ENCODE results near the gene RASGRF2.

RASGRF2 gene

DNA sequence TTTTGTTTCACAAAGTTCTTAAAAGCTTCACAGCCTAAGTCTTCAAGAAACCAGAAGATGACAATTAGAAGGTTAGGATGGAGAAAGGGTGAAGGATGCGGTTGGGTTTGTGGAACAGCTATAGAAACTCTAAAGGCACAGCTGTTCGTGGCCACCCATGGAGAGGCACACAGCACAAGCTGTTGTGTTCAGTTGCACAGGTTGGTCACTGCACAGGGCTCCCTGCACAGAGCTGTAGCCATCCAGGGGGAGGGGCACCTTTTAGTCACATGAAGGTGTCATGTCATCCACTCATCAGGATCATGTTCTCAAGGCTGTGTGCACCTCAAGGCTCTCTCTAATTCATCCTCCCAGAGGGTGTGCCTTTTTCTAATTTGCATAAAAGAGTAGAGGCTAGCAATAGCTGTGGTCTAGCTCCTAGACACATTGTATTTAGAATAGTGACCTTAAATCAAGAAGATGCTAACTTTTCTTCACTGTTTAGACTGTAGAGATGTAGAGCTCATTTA, 5.0 kb upstream of the RASGRF2 start:
- no peak for DNase-seq (ENCODE audit: low spot score)

DNA sequence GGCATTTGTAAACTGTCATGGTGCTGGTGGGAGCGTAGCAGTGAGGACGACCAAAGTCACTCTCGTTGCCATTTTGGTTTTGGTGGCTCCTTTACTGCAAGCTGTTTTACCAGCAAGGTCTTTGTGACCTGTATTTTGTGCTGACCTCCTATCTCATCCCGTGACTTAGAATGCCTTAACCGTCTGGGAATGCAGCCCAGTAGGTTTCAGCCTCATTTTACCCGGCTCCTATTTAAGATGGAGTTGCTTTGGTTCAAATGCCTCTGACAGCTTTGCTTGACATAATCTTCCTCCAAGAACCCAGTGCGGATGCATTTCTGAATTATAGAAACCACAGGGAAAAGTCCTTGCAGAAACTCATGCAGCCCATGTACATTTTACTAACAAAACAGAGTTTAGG, 3.9 kb upstream of the RASGRF2 start:
- DNase-seq (ENCODE audit: low spot score), result no peak

DNA sequence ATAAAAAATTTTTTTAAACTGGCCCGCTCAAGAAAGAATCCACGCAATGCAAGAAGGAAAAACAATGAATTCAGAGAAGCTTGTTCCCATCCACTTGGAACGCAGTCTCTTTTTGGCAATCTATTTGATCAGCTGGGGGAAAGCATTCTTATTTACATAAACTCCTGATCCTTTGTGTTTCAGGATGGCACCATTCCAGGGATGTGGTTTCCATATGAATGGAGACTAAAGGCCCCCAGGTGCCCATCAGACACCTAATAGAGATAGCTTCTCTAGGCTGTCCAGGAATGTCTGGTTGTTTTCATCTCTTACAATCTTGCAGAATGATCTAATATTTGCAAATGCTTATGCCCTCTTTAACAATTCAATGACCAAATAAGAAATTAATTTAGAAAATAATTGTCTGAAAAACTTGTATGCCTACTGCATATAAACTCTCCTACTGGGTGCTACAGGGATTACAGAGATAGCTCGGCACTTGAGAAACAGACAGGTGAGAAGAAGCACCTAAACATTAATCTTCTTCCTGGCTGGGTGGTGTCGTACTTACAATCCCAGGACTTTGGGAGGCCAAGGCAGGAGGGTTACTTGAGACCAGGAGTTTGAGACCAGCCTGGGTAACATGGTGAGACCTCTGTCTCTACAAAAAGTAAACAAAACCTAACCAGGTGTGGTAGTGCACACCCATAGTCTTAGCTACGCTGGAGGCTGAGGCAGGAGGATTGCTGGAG, 3.0 kb upstream of the RASGRF2 start:
- no peak for DNase-seq (ENCODE audit: low spot score)

DNA sequence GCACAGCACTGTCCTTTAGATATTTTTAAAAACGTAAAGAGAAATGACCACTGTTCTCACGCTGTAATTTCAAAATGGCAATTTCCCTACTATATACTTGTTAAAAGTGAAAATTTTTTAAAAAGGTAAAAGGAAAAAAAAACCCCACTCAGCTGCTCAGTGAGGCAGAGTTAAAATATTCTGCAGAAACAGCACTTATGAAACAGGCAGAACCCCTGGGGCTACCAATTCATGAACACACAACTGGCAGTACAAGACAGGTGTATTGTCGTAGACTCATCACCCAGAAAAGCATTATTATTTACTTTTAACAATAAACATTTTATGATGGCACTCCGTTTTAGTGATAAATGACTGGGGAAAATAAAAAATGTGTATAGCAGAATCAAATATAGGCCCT, 1.5 kb upstream of the RASGRF2 start:
- DNase-seq (ENCODE audit: low spot score), result no peak

GRCh38 chr5:80959138-80959537, 1.0 kb upstream of the RASGRF2 start:
- no peak for DNase-seq (ENCODE audit: low spot score)

DNA sequence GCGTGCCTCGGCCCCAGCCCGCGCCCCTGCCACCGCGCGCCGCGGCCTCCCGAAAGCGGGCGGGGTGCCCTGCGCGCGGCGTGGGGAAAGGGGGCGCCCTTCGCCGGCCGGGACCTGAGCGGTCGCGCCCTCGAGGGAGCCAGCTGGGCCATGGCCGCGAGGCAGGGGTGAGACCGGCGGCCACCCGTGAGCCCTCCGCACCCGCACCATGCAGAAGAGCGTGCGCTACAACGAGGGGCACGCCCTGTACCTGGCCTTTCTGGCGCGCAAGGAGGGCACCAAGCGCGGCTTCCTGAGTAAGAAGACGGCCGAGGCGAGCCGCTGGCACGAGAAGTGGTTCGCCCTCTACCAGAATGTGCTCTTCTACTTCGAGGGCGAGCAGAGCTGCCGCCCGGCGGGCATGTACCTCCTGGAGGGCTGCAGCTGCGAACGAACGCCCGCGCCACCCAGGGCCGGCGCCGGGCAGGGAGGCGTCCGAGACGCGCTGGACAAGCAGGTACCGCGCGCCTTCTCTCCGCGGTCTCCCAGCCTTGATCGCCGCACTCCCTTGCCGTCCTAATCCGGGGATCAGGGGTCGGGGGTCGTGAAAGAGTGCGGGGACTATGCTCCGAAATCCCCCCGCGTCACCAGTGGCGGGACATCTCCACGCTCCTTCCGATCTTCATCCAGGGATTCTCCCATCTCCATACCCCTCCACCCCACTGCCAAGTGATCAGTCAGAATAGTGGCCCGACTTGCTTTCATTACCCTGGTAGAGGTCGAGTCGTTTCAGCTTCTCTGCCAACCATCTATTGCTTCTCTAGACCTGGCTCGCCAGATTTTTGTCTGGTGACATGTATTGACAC, 590 bp downstream of the RASGRF2 start:
- peak; percentile 39 for DNase-seq (ENCODE audit: low spot score)

- peak; percentile 59 for DNase-seq (ENCODE audit: low spot score)
Measured at GRCh38 chr5:80961376-80962281, 1.5 kb downstream of the RASGRF2 start.

DNA sequence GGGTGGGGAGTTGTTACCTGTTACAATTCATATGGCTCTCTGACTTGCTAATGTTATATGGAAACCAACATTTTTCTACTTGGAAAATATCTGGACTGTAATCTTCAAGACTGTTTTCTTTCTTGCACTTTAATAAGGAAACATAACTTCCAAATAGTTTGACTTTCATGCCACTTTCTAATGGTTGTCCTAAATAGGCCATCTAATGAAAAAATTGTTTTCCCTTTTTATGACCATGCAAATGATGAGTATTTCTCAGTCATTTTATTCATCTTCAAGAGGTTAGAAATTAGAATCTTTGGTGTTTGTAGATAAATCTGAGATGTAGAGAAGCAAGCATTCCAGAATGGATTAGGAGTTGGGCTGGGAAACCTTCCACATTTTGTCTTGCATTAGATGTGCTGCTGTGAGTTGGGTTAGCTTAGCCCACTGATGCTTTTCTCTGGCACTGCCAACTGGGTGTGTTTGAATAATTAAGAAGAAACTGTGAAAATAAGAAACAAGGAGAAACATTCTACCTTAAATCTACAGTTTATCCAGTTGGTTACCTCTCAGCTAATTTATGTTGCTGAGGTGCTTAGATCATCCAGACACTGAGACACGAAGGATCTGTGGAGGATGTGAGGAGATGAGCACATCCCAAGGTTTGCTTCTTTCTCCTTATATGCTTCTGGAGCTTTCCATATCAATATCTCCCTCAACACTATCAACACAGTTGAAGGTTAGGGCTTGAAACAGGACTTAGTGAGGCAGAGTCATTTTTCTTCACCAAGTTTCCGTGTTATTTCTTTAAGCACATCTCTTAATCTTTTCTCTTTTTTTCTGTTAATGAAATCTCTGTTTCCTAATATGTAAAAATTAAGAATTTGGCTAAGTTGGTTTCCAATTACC, 2.7 kb downstream of the RASGRF2 start:
- no peak for DNase-seq (ENCODE audit: low spot score)

- no peak for DNase-seq (ENCODE audit: low spot score)
Measured at GRCh38 chr5:80963521-80963895, 3.3 kb downstream of the RASGRF2 start.

- DNase-seq (ENCODE audit: low spot score), result no peak
Measured at GRCh38 chr5:80963966-80964481, 3.9 kb downstream of the RASGRF2 start.

DNA sequence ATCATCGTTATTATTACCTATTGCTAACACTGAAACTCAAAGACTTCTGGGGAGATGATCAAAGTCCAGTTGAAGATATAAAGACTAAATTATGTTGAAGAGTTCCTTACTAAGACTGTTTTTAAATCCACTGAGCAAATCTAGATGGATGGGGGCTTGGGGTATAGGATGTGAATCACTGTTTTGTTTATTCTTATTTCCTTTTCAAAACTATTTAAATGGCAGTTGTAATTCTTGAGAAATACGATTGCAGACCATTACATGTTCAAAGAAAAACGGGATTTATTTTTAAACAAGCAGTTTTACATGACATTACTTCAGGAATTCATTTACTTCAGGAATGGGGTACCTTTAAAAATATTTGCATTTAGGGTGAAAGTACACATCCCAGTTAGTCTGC, 4.3 kb downstream of the RASGRF2 start:
- no peak for DNase-seq (ENCODE audit: low spot score)

- DNase-seq (ENCODE audit: low spot score), result no peak
Measured at GRCh38 chr5:80964919-80965318, 4.8 kb downstream of the RASGRF2 start.

DNA sequence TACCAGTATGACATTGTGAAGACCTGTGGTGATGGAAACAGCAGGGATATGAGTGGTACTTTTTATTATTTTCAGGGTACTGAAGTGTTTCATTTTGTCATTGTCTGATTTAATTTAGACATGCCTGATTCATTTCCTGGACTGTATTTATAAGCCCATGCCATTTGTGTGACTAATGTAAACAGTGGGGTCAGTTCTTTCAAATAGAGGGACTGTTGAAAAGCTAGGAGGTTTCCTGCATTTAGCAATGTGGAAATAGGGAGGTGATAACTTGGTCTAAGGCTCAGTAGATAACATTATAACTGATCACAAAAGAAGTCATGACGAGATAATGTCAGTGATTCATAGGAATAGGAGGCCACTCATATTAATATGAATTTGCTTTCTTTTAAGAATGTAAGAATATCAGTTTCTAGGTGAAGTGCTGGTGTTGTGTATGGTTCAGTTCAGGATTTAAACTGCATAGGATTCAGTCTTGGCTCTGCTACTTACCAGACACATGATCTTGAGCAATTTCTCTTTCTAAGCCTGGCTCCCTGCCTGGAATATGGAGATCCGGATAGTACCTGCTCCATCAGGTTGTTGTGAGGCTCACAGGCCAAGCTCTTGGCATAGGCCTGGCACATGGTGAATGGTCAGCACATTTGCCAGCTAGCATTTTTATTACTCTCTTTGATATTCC, 7.5 kb downstream of the RASGRF2 start:
- no peak for DNase-seq (ENCODE audit: low spot score)

GRCh38 chr5:80973027-80973426, 12.9 kb downstream of the RASGRF2 start:
- DNase-seq (ENCODE audit: low spot score), result peak; percentile 30

DNA sequence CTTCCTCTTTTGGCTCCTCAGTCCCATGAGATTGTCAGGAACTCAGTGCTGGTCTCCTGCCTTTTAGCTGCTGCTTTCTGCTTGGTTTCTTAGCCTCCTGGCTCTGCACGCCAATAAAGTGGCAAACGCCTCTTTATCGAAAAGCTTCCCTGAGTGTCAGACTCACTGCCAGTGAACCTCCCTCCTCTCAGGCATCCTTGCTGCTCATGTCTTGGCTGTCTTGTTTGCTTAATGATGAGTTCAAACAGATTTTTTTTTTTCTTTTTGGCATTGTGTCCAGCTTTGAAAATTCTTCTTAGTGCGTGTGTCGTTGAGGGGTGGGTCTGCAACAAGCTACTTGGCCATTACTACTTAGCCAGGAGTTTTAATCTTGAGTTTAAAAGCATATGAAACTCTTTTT, 14.9 kb downstream of the RASGRF2 start:
- no peak for DNase-seq (ENCODE audit: low spot score)

- DNase-seq (ENCODE audit: low spot score), result no peak
Measured at GRCh38 chr5:80976985-80977384, 16.8 kb downstream of the RASGRF2 start.

- DNase-seq (ENCODE audit: low spot score), result no peak
Measured at GRCh38 chr5:80977764-80978163, 17.6 kb downstream of the RASGRF2 start.

GRCh38 chr5:80978772-80979317, 18.7 kb downstream of the RASGRF2 start:
- DNase-seq (ENCODE audit: low spot score), result no peak

- DNase-seq (ENCODE audit: low spot score), result no peak
Measured at GRCh38 chr5:80982093-80982492, 21.9 kb downstream of the RASGRF2 start.

DNA sequence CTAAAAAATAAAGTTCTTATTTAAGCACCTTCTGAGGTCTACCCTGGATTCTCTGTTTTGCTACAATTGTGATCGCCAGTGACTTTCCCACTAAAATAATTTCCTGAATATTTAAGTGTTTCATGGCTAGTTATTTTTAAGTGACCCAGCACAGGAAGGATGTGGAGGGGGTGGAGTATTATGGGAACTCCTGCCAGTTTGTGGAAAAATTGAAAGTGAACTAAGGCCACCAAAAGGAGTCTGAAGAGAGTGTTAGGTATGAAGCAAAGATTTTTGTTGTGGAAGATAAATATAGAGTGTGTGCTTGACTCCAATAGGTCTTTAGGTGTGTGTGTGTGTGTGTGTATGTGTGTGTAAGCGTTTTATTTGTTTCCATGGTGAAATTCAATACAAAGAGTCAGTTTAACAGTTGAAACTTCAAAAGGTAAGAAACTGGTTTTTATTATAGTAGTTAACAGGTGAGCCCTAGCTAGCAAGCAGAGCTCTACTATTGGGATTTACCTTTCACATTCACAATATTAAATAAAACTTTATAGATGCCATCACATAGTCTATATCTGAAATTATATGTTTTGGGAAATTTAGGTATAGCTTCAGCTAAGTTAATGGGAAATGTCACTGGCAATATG, 25.6 kb downstream of the RASGRF2 start:
- no peak for DNase-seq (ENCODE audit: low spot score)
